ENCODE results near the gene ELAVL3. TPM values are rescaled to one million over a fixed set of nuclear protein-coding genes. Genes with fewer than 3 reads are reported as not detected.
"Not testable (repeated sequence)": the region's sequence is repeated elsewhere in the genome, so short reads cannot be mapped to it uniquely, and the experiment has no call there.

Gene ELAVL3
- polyA plus RNA-seq, 3 donors = not detected

DNA sequence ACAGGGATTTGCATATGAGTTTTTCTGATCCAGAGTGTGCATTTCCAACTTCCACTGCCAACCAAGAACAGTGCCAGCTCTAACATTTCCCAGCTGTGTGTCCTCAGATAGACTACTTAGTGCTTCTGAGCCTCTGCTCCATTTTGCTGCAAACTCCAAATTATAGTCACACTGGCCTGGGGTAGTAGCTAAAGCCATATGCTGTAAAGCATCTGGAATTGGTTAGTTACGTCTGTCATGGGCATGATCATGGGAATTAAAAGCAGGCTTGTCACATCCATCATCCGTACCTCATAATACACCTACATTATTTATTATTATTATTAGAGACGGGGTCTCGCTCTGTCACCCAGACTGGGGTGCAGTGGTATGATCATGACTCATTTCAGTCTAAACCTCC is 7.1 kb downstream of the ELAVL3 start:
- Histone ChIP-seq H3K4me2 (replicated peaks; ENCODE audit: extremely low read depth, low read length, poor library complexity, severe bottlenecking) (no peak overlapping the region), H3K79me2 (ENCODE audit: insufficient read depth, low read length) (no peaks in the 10 kb centered on the region), H2AFZ (ENCODE audit: insufficient read depth, low read depth, low read length, poor library complexity, severe bottlenecking) (no peak overlapping the region), H4K20me1 (ENCODE audit: insufficient read depth, low read length) (no peaks in the 10 kb centered on the region), H3K9me3 (replicated peaks in 1 of 2; ENCODE audit: control insufficient read depth in 1 of 2, insufficient read depth in 1 of 2, low read length in 2 of 2) (no peaks in the 10 kb centered on the region), H3K4me1 (ENCODE audit: control insufficient read depth in 1 of 2, insufficient read depth in 2 of 2, low read length in 2 of 2) (peaks cover 6% of the 10 kb centered on the region in 2 donors), H3K27me3 (ENCODE audit: control insufficient read depth in 2 of 2, insufficient read depth in 2 of 2, low read length in 2 of 2) (peaks cover 6 to 25% of the 10 kb centered on the region in 2 donors), H3K27ac (ENCODE audit: low read depth in 1 of 2, low read length in 2 of 2) (no peak overlapping the region), H3K4me3 (replicated peaks in 1 of 3; ENCODE audit: low read depth in 2 of 3, low read length in 3 of 3) (no peak overlapping the region), H3K36me3 (replicated peaks in 1 of 2; ENCODE audit: control insufficient read depth in 1 of 2, insufficient read depth in 2 of 2, low read length in 2 of 2) (no peaks in the 10 kb centered on the region), H3K9ac (ENCODE audit: insufficient read depth, low read length, poor library complexity, severe bottlenecking) (no peak overlapping the region)
- Mint-ChIP-seq H3K27me3 (ENCODE audit: low read depth in 3 of 3) (peaks cover 27 to 50% (median 28%) of the 10 kb centered on the region in 3 donors), H3K36me3 (no peaks in the 10 kb centered on the region), H3K4me3 (no peak overlapping the region), H3K4me1 (peaks cover 6% of the 10 kb centered on the region), H3K27ac (no peak overlapping the region), H3K9me3 (peaks cover 0 to 3% (median 0%) of the 10 kb centered on the region in 7 donors)
- intact Hi-C loops (cut with micrococcal nuclease) = no loop called here
- TF ChIP-seq, protein P1, sequence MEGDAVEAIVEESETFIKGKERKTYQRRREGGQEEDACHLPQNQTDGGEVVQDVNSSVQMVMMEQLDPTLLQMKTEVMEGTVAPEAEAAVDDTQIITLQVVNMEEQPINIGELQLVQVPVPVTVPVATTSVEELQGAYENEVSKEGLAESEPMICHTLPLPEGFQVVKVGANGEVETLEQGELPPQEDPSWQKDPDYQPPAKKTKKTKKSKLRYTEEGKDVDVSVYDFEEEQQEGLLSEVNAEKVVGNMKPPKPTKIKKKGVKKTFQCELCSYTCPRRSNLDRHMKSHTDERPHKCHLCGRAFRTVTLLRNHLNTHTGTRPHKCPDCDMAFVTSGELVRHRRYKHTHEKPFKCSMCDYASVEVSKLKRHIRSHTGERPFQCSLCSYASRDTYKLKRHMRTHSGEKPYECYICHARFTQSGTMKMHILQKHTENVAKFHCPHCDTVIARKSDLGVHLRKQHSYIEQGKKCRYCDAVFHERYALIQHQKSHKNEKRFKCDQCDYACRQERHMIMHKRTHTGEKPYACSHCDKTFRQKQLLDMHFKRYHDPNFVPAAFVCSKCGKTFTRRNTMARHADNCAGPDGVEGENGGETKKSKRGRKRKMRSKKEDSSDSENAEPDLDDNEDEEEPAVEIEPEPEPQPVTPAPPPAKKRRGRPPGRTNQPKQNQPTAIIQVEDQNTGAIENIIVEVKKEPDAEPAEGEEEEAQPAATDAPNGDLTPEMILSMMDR (IDR thresholded peaks at IDR 0.05) = no peak
- no peak for DNase-seq
- 75% methylated on average over 2 of the region's 4 CpGs for WGBS (ENCODE audit: insufficient coverage)

DNA sequence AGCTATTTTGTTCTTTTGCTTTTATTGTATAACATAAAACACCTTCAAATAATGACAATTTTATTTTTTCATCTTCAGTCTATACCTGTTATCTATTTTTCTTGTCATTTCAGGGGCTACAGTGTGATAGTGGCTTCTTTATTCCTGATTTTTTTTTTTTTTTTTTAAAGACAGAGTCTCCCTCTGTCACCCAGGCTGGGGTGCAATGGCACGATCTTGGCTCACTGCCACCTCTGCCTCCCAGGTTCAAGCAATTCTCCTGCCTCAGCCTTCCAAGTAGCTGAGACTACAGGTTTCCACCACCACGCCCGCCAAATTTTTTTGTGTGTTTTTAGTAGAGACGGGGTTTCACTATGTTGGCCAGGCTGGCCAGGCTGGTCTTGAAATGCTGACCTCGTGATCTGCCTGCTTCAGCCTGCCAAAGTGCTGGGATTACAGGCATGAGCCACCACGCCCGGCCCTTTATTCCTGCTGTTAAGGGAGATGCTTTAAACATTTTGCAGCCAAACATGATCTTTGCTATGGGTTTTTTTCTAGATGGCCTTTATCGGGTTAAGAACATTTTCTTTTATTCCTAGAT is 12.5 kb downstream of the ELAVL3 start:
- DNase-seq; H3K9me3 Mint-ChIP-seq; H3K27ac Mint-ChIP-seq; intact Hi-C loops (cut with micrococcal nuclease); H2AFZ ChIP-seq (ENCODE audit: insufficient read depth, low read depth, low read length, poor library complexity, severe bottlenecking); H3K9me3 ChIP-seq (replicated peaks in 1 of 2; ENCODE audit: control insufficient read depth in 1 of 2, insufficient read depth in 1 of 2, low read length in 2 of 2); H3K79me2 ChIP-seq (ENCODE audit: insufficient read depth, low read length); H3K4me3 Mint-ChIP-seq; H3K36me3 ChIP-seq (replicated peaks in 1 of 2; ENCODE audit: control insufficient read depth in 1 of 2, insufficient read depth in 2 of 2, low read length in 2 of 2); H4K20me1 ChIP-seq (ENCODE audit: insufficient read depth, low read length); H3K9ac ChIP-seq (ENCODE audit: insufficient read depth, low read length, poor library complexity, severe bottlenecking); H3K4me1 Mint-ChIP-seq; H3K27me3 ChIP-seq (ENCODE audit: control insufficient read depth in 2 of 2, insufficient read depth in 2 of 2, low read length in 2 of 2); H3K4me2 ChIP-seq (replicated peaks; ENCODE audit: extremely low read depth, low read length, poor library complexity, severe bottlenecking); H3K4me1 ChIP-seq (ENCODE audit: control insufficient read depth in 1 of 2, insufficient read depth in 2 of 2, low read length in 2 of 2); H3K27ac ChIP-seq (ENCODE audit: low read depth in 1 of 2, low read length in 2 of 2); H3K4me3 ChIP-seq (replicated peaks in 1 of 3; ENCODE audit: low read depth in 2 of 3, low read length in 3 of 3); H3K36me3 Mint-ChIP-seq: not testable (repeated sequence)
- peaks cover 4 to 20% (median 10%) of the 10 kb centered on the region in 3 donors for H3K27me3 Mint-ChIP-seq (ENCODE audit: low read depth in 3 of 3)
- 94% methylated on average over 3 of the region's 8 CpGs for WGBS (ENCODE audit: insufficient coverage)

Data from CD14-positive monocyte (primary cell).